ENCODE results near the gene LHX3. TPM values are rescaled to one million over a fixed set of nuclear protein-coding genes. Genes with fewer than 3 reads are reported as not detected.

The LHX3 gene
- total and polyA plus RNA-seq, 2 of the 4 experiments (the other 2 are of a cell fraction) = not detected

- Histone ChIP-seq H4K91ac (ENCODE audit: insufficient read depth, low read depth, low read length) (no peak overlapping the region), H3K36me3 (ENCODE audit: control insufficient read depth, insufficient read depth, low read length) (no peaks in the 10 kb centered on the region), H4K8ac (ENCODE audit: low read depth in 2 of 2, low read length in 2 of 2) (no peak overlapping the region), H3K4me1 (ENCODE audit: control insufficient read depth, insufficient read depth, low read length) (no peaks in the 10 kb centered on the region), H3K79me1 (ENCODE audit: low read depth in 1 of 2, low read length in 2 of 2) (no peaks in the 10 kb centered on the region), H3K27ac (ENCODE audit: insufficient read depth, low read length) (no peak overlapping the region), H3K56ac (ENCODE audit: extremely low read depth, insufficient read depth, low read length) (no peak overlapping the region), H2BK120ac (ENCODE audit: low read depth, low read length) (no peak overlapping the region), H2AK5ac (ENCODE audit: low read depth, low read length) (no peak overlapping the region), H3K27me3 (ENCODE audit: control insufficient read depth, insufficient read depth, low read length) (peaks cover 87% of the 10 kb centered on the region), H2BK5ac (ENCODE audit: low read depth, low read length, poor library complexity, severe bottlenecking) (no peak overlapping the region), H3K9me3 (ENCODE audit: control insufficient read depth, insufficient read depth, low read length) (peaks cover 2% of the 10 kb centered on the region; the same call in 1 of the 2 replicates), H3K18ac (ENCODE audit: low read depth, low read length) (no peak overlapping the region), H3K14ac (replicated peaks; ENCODE audit: low read depth, low read length) (no peak overlapping the region), H3K23ac (ENCODE audit: low read depth, low read length) (no peak overlapping the region), H4K5ac (ENCODE audit: low read depth, low read length) (no peak overlapping the region), H3K4ac (ENCODE audit: low read depth, low read length) (no peak overlapping the region), H3K4me3 (ENCODE audit: insufficient read depth, low read depth, low read length) (no peak overlapping the region), H2AK9ac (replicated peaks; ENCODE audit: low read depth, low read length, poor library complexity) (no peak overlapping the region), H3K4me2 (ENCODE audit: low read depth, low read length) (no peak overlapping the region), H2AFZ (replicated peaks; ENCODE audit: low read length, poor library complexity) (no peak overlapping the region), H3K9ac (ENCODE audit: low read depth, low read length) (no peak overlapping the region), H4K20me1 (ENCODE audit: insufficient read depth, low read length) (peaks cover 9% of the 10 kb centered on the region; the same call in 1 of the 2 replicates), H3K9me1 (ENCODE audit: insufficient read depth, low read length) (no peaks in the 10 kb centered on the region), H2BK15ac (ENCODE audit: low read depth, low read length) (no peak overlapping the region), H2BK20ac (ENCODE audit: low read depth, low read length) (no peak overlapping the region)
- WGBS, 2 experiments (ENCODE audit: extremely low coverage in 2 of 2, insufficient read length in 1 of 2) = 4% methylated on average over 14 of the region's 35 CpGs; no CpG with 5 or more reads in 1 of the 2 experiments
- intact Hi-C loops (cut with micrococcal nuclease) (no loop called here), in situ Hi-C loops (cut with MboI; ENCODE audit: low sequenced_read_pairs) (no loop called here), dilution Hi-C loops (cut with HindIII; ENCODE audit: low sequenced_read_pairs, unreplicated experiment) (no loop called here)
- ATAC-seq (ENCODE audit: low read depth) (no peak), DNase-seq (no peak)
- POLR2A ChIA-PET (ENCODE audit: unreplicated experiment) = no interaction called here
- no TSS peak for BruUV-seq (replicated peaks)
- CTCF ChIA-PET = interaction anchor here (0.5 kb wide), 1 partner anchor 290 kb away, joined by 3 read pairs; the partner anchor contains the start of gene CAMSAP1
- no peak for TF ChIP-seq NFE2L2 (IDR thresholded peaks at IDR 0.05; ENCODE audit: low read depth, low read length)
- no peak for TF ChIP-seq CEBPB (IDR thresholded peaks at IDR 0.05; ENCODE audit: low read depth, low read length)
- no peak for TF ChIP-seq CHD1 (IDR thresholded peaks at IDR 0.05; ENCODE audit: low read depth, low read length)
- no peak for TF ChIP-seq BHLHE40 (IDR thresholded peaks at IDR 0.05; ENCODE audit: low read depth, low read length)
- TF ChIP-seq RFX5 (IDR thresholded peaks at IDR 0.05; ENCODE audit: low read depth, low read length) = no peak
- TF ChIP-seq, protein P1, sequence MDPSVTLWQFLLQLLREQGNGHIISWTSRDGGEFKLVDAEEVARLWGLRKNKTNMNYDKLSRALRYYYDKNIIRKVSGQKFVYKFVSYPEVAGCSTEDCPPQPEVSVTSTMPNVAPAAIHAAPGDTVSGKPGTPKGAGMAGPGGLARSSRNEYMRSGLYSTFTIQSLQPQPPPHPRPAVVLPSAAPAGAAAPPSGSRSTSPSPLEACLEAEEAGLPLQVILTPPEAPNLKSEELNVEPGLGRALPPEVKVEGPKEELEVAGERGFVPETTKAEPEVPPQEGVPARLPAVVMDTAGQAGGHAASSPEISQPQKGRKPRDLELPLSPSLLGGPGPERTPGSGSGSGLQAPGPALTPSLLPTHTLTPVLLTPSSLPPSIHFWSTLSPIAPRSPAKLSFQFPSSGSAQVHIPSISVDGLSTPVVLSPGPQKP (IDR thresholded peaks at IDR 0.05; ENCODE audit: borderline replicate concordance, low read depth, low read length) = no peak
- TF ChIP-seq, protein P2, sequence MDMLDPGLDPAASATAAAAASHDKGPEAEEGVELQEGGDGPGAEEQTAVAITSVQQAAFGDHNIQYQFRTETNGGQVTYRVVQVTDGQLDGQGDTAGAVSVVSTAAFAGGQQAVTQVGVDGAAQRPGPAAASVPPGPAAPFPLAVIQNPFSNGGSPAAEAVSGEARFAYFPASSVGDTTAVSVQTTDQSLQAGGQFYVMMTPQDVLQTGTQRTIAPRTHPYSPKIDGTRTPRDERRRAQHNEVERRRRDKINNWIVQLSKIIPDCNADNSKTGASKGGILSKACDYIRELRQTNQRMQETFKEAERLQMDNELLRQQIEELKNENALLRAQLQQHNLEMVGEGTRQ (IDR thresholded peaks at IDR 0.05; ENCODE audit: low read depth, low read length) = no peak
- no peak for TF ChIP-seq POLR2A (IDR thresholded peaks at IDR 0.05; ENCODE audit: low read depth, low read length)
- TF ChIP-seq SMC3 (IDR thresholded peaks at IDR 0.05; ENCODE audit: low read depth, low read length) = no peak
- no peak for TF ChIP-seq MXI1 (IDR thresholded peaks at IDR 0.05; ENCODE audit: borderline replicate concordance, low read depth, low read length)
- no peak for TF ChIP-seq MAZ (IDR thresholded peaks at IDR 0.05; ENCODE audit: borderline replicate concordance, low read depth, low read length)
- no peak for TF ChIP-seq FOS (IDR thresholded peaks at IDR 0.05; ENCODE audit: low read depth, low read length)
- no peak for TF ChIP-seq RAD21 (IDR thresholded peaks at IDR 0.05; ENCODE audit: low read length)
Measured at GRCh38 chr9:136197084-136197875, 7.6 kb downstream of the LHX3 start.

All from IMR-90 (cell line).